HG03060 (cell line): ENCODE data around the gene SIX3.

Source experiments
- ATAC-seq: cut with Tn5 transposase; IDR thresholded peaks from one replicate; pipeline ENCODE4 v1.9.1; 2021; ENCODE audit warnings: low read depth, moderate number of reproducible peaks; ENCODE audit not compliant: unreplicated experiment

The SIX3 gene

GRCh38 chr2:44980751-44981713 is 39.5 kb downstream of the SIX3 start:
- no peak for ATAC-seq

GRCh38 chr2:44981714-44982108 is 40.2 kb downstream of the SIX3 start:
- no peak for ATAC-seq

DNA sequence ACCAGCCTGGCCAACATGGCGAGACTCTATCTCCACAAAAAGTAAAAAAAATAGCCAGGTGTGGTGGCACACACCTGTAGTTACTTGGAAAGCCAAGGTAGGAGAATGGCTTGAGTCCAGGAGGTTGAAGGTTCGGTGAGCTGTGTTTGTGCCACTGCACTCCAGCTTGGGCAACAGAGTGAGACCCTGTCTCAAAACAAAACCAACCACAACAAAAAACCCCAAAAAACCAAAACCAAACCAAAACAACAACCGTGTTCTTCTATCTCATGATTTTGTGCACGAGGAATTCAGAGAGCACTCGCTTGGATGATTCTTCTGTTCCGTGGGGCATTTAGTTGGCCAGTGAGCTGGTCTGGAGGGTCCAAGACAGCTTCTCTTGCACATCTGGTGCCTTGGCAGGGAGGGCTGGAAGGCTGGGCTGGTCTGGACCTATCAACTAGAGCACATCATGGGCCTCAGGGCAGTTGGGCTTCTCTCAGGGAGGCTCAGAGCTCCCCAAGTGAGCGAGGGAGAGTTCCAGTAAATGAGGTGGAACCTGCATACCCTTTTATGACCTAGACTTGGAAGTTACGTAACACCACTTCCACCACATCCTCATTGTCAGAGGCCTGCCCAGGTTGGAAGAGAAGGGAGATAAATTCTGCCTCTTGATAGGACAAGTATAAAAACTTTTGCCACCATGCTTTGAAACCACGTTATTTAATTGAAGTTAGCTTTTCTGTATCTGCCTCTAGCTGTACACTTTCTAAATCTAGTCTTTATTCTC is 42.5 kb downstream of the SIX3 start:
- no peak for ATAC-seq

- no peak for ATAC-seq
Measured at GRCh38 chr2:44989176-44989575, 47.7 kb downstream of the SIX3 start.

- no peak for ATAC-seq
Measured at GRCh38 chr2:44994377-44994776, 52.9 kb downstream of the SIX3 start.
